ENCODE results near the gene CYLD. TPM values are rescaled to one million over a fixed set of nuclear protein-coding genes. Genes with fewer than 3 reads are reported as not detected.

The CYLD gene
- total RNA-seq, 1 experiment from 2014 or later: 11.9 TPM

DNA sequence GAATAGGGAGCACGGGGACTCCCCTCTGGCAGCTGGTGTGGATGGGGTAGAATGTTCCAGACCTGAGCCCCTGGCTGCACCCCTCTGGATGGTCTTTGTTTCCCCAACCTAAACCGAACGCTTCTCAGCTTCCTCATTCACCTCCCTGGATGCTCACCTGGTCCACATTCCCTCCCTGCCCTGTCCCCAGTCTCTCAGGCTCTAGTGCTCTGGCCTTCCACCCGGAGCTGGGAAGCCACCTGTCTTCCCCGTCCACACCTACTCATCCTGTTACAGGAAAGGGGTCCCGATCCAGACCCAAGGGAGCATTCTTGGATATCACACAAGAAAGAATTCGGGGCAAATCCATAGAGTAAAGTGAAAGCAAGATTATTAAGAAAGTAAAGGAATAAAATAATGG lies 73.5 kb downstream of the CYLD start:
- no peak overlapping the region for H3K4me2 ChIP-seq (ENCODE audit: low read length)
- intact Hi-C loops (cut with micrococcal nuclease): no loop called here
- H3K4me3 ChIP-seq (replicated peaks in 1 of 2; ENCODE audit: low read depth in 1 of 2, low read length in 2 of 2): no peak overlapping the region
- TF ChIP-seq SP1 (IDR thresholded peaks at IDR 0.05; ENCODE audit: low read depth) (no peak), EGR1 (IDR thresholded peaks at IDR 0.05; ENCODE audit: low read depth) (no peak), EZH2 (IDR thresholded peaks at IDR 0.05) (no peak), ZFX (IDR thresholded peaks at IDR 0.05) (no peak), CBX3 (IDR thresholded peaks at IDR 0.05; ENCODE audit: low read depth) (no peak), SIN3A (IDR thresholded peaks at IDR 0.05; ENCODE audit: low read depth) (no peak), CEBPB (IDR thresholded peaks at IDR 0.05; ENCODE audit: low read depth) (no peak), RAD21 (IDR thresholded peaks at IDR 0.05; ENCODE audit: low read depth) (no peak)
- TF ChIP-seq, protein P1, sequence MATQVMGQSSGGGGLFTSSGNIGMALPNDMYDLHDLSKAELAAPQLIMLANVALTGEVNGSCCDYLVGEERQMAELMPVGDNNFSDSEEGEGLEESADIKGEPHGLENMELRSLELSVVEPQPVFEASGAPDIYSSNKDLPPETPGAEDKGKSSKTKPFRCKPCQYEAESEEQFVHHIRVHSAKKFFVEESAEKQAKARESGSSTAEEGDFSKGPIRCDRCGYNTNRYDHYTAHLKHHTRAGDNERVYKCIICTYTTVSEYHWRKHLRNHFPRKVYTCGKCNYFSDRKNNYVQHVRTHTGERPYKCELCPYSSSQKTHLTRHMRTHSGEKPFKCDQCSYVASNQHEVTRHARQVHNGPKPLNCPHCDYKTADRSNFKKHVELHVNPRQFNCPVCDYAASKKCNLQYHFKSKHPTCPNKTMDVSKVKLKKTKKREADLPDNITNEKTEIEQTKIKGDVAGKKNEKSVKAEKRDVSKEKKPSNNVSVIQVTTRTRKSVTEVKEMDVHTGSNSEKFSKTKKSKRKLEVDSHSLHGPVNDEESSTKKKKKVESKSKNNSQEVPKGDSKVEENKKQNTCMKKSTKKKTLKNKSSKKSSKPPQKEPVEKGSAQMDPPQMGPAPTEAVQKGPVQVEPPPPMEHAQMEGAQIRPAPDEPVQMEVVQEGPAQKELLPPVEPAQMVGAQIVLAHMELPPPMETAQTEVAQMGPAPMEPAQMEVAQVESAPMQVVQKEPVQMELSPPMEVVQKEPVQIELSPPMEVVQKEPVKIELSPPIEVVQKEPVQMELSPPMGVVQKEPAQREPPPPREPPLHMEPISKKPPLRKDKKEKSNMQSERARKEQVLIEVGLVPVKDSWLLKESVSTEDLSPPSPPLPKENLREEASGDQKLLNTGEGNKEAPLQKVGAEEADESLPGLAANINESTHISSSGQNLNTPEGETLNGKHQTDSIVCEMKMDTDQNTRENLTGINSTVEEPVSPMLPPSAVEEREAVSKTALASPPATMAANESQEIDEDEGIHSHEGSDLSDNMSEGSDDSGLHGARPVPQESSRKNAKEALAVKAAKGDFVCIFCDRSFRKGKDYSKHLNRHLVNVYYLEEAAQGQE (IDR thresholded peaks at IDR 0.05; ENCODE audit: low read depth): no peak
- TF ChIP-seq, protein P2, sequence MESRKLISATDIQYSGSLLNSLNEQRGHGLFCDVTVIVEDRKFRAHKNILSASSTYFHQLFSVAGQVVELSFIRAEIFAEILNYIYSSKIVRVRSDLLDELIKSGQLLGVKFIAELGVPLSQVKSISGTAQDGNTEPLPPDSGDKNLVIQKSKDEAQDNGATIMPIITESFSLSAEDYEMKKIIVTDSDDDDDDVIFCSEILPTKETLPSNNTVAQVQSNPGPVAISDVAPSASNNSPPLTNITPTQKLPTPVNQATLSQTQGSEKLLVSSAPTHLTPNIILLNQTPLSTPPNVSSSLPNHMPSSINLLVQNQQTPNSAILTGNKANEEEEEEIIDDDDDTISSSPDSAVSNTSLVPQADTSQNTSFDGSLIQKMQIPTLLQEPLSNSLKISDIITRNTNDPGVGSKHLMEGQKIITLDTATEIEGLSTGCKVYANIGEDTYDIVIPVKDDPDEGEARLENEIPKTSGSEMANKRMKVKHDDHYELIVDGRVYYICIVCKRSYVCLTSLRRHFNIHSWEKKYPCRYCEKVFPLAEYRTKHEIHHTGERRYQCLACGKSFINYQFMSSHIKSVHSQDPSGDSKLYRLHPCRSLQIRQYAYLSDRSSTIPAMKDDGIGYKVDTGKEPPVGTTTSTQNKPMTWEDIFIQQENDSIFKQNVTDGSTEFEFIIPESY (IDR thresholded peaks at IDR 0.05; ENCODE audit: extremely low read depth, insufficient replicate concordance, low read length): no peak
- TF ChIP-seq, protein P3, sequence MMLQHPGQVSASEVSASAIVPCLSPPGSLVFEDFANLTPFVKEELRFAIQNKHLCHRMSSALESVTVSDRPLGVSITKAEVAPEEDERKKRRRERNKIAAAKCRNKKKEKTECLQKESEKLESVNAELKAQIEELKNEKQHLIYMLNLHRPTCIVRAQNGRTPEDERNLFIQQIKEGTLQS (IDR thresholded peaks at IDR 0.05): no peak
- TF ChIP-seq, protein P4, sequence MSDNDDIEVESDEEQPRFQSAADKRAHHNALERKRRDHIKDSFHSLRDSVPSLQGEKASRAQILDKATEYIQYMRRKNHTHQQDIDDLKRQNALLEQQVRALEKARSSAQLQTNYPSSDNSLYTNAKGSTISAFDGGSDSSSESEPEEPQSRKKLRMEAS (IDR thresholded peaks at IDR 0.05): no peak
- BruUV-seq (replicated peaks): no TSS peak
- no peaks in the 10 kb centered on the region for H3K36me3 ChIP-seq (ENCODE audit: control insufficient read depth in 1 of 2, insufficient read depth in 2 of 2, low read length in 2 of 2)
- H3K4me1 ChIP-seq (ENCODE audit: control insufficient read depth in 1 of 2, insufficient read depth in 2 of 2, low read length in 2 of 2): no peaks in the 10 kb centered on the region
- no peaks in the 10 kb centered on the region for H3K79me2 ChIP-seq (ENCODE audit: insufficient read depth, low read length)
- ATAC-seq: no peak
- H3K9me3 ChIP-seq (ENCODE audit: control insufficient read depth in 1 of 2, insufficient read depth in 1 of 2, low read depth in 1 of 2, low read length in 2 of 2): no peaks in the 10 kb centered on the region
- RAD21 ChIA-PET (ENCODE audit: low non-redundant PET in 1 of 2, low total read pairs in 2 of 2, uncharacterized antibody in 2 of 2, unreplicated experiment in 2 of 2): no interaction called here
- no peak for DNase-seq (ENCODE audit: low read depth, low spot score)
- H3K9ac ChIP-seq (ENCODE audit: low read length): no peak overlapping the region
- CTCF ChIA-PET: interaction anchor here (1.6 kb wide), 1 partner anchor 9 kb away, joined by 18 read pairs; no protein-coding TSS in a partner anchor
- no peak overlapping the region for H2AFZ ChIP-seq (ENCODE audit: low read depth, low read length, poor library complexity, severe bottlenecking)
- H3K27ac ChIP-seq (ENCODE audit: low read depth, low read length): no peak overlapping the region
- POLR2A ChIA-PET: no interaction called here
- H4K20me1 ChIP-seq (ENCODE audit: insufficient read depth): no peaks in the 10 kb centered on the region
- H3K9me2 ChIP-seq (ENCODE audit: insufficient read depth): no peaks in the 10 kb centered on the region
- no peaks in the 10 kb centered on the region for H3K27me3 ChIP-seq (ENCODE audit: insufficient read depth, low read length)
